CD4-positive, alpha-beta T cell treated with Interleukin-15 for 1 hour (primary cell): ENCODE measurements around the gene ODAM.
"Not testable (repeated sequence)": the region's sequence is repeated elsewhere in the genome, so short reads cannot be mapped to it uniquely, and the experiment has no call there.

Source experiments
- DNase-seq: peaks from one replicate; pipeline ENCODE4 v3.0.0-alpha.2; 2020

Gene ODAM

DNA sequence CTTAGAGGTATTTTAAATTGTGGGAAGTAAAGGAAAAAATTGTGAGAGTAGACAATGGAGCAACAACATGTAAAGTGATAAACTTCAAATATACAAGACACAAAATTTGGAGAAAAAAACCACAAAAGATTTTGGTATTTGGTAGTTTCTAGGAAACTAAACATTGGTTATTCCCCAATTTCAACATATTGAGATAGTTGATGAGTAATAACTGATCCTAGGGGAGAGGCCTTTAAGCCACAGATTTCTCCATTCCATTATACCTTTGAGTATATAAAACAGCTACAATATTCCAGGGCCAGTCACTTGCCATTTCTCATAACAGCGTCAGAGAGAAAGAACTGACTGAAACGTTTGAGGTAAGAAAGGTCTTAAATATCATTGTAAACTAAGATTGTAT, 30.3 kb downstream of the ODAM start, which contains the start of gene FDCSP:
TSS of gene FDCSP (plus strand) at position 301 of the 400 bp plus-strand sequence. CDS start 5,071 bp downstream, outside the sequence.
- DNase-seq = no peak

GRCh38 chr4:70236125-70236524, 40.6 kb downstream of the ODAM start:
- DNase-seq = no peak

- no peak for DNase-seq
Measured at GRCh38 chr4:70239131-70239883, 43.8 kb downstream of the ODAM start.

DNA sequence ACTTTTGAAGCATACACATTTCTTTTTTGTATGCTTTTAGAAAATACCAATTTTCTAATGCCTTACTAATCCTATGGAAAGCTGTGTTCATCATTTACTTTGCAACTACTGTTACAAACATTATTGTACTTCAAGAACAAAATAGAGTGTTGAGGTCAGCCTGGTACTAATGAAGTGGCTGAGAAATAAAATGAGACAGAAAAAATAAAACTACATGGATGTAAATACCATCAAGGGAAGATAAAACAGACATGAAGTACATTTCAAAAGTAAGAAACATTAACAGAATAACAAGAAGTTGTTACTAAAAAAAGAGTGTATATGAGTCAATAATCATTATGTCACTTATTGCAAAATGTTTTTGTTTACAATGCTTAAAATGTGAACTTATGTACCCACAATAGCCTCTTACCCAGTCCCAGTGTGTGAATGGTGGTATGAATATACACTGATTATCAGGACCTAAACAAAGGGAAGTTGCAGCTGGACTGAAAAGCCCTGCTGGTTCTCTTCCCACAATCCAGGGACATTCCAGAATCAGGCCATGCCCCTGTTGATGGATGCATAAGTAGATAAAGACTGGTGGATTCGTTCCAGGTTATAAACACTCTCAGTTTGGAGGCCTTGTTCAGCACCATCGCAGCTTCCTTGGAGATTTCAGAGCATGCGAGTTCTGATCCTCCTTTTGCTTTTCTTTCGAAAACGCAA, 44.5 kb downstream of the ODAM start:
- DNase-seq = no peak

- not testable (repeated sequence) for DNase-seq
Measured at GRCh38 chr4:70242297-70242696, 46.8 kb downstream of the ODAM start, which contains the start of gene CSN3. Gene CSN3, plus strand, starts transcription at chr4:70242597. Its CDS starts 2,223 bp downstream, at chr4:70244820.

- no peak for DNase-seq
Measured at GRCh38 chr4:70243091-70243490, 47.6 kb downstream of the ODAM start.

DNA sequence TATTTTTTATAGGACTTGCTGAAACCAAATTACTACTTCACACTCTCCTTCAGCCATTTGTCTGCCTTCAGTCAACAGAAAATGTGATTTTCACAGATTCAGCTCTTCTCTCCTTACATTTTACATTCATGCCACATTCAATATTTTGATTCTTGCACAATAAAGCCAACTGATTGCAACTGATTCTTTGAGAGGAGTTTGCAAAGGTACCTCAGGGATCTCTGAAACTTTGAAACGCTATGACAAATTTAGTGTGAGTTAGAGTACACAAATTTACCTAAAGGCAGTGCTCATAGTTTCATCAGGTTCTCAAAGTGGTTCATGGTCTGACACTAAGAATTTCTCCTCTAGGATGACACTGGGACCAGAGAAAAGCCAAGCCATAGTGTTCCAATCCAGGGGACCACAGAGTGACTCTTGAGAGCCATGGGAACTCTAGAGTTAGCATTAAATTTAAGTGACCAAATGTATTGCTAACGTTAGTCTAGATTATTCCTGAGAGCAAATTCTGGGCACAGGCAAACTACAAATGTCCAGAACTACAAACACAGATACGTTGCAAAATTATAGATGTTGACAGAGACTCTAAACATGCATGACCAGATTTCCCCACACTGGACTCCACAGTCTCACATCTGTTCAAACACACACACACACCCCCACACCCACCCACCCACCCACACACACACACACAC, 55.9 kb downstream of the ODAM start:
- no peak for DNase-seq

- no peak for DNase-seq
Measured at GRCh38 chr4:70251945-70252277, 56.4 kb downstream of the ODAM start.
